DMS53 (cell line): ENCODE data around the gene C1orf94.

Experiments
- DNase-seq: peaks from one replicate; lab custom pipeline; 2025; lab: John Stamatoyannopoulos, UW

C1orf94 gene

GRCh38 chr1:34262023-34262853 is 85.5 kb downstream of the C1orf94 start:
- DNase-seq, result no peak

- DNase-seq, result no peak
These were observed 86.2 kb downstream of the C1orf94 start for GRCh38 chr1:34262921-34263320.

GRCh38 chr1:34263406-34263805 is 86.7 kb downstream of the C1orf94 start:
- DNase-seq, result no peak

- no peak for DNase-seq
These were observed 88.7 kb downstream of the C1orf94 start for GRCh38 chr1:34265396-34265795.

- DNase-seq, result no peak
These were observed 89.6 kb downstream of the C1orf94 start for GRCh38 chr1:34266127-34266951.

GRCh38 chr1:34267326-34267725 is 90.6 kb downstream of the C1orf94 start:
- no peak for DNase-seq

GRCh38 chr1:34268311-34268954 is 91.7 kb downstream of the C1orf94 start:
- no peak for DNase-seq
